Measurements from ENCODE around the gene PLD2. TPM values are rescaled to one million over a fixed set of nuclear protein-coding genes. Genes with fewer than 3 reads are reported as not detected.

Gene PLD2
- total and polyA plus RNA-seq, 5 donors from 2014 or later: 1.6 to 36.4 (median 2.0) TPM

DNA sequence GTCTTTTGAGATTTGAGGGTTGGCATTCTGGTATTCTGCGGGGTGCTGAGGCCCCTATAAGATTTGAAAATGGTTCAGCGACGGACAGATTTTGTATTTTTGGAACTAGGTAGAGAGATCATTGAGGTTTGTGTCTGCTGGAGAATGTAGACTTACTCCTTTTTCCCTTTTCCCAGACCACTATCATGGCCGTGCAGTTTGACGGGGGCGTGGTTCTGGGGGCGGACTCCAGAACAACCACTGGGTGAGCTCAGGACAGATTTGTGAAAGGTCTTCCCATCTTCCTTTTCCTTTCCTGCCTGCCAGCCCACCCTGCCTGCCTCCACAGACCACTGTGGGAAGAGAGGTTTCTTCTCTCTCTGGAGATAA lies 10.4 kb upstream of the PLD2 start:
- no peak for ATAC-seq (ENCODE audit: low read depth in 2 of 2)
- DNase-seq: no peak
- Histone ChIP-seq H3K27me3 (ENCODE audit: control insufficient read depth, insufficient read depth, low read length) (no peaks in the 10 kb centered on the region), H3K36me3 (ENCODE audit: control insufficient read depth, insufficient read depth, low read length) (peaks cover 16% of the 10 kb centered on the region), H3K4me1 (ENCODE audit: control insufficient read depth, insufficient read depth, low read length, poor library complexity, severe bottlenecking) (peaks cover 10% of the 10 kb centered on the region), H3K27ac (ENCODE audit: insufficient read depth, low read length, poor library complexity, severe bottlenecking) (peak overlapping the region; percentile 60), H3K4me3 (ENCODE audit: low read depth, low read length) (peak overlapping the region; percentile 93), H3K9me3 (ENCODE audit: control insufficient read depth in 2 of 2, low read length in 2 of 2) (no peaks in the 10 kb centered on the region)
- Mint-ChIP-seq H3K36me3 (peaks cover 8% of the 10 kb centered on the region), H3K27ac (peak overlapping the region; percentile 97 to 100 (median 97)), H3K4me3 (peak overlapping the region; percentile 93 to 100 (median 100)), H3K27me3 (peaks cover 4% of the 10 kb centered on the region), H3K9me3 (no peaks in the 10 kb centered on the region), H3K4me1 (peaks cover 5 to 16% (median 11%) of the 10 kb centered on the region in 4 donors)

- H3K9me3 ChIP-seq (ENCODE audit: control insufficient read depth in 2 of 2, low read length in 2 of 2): no peaks in the 10 kb centered on the region
- no peaks in the 10 kb centered on the region for H3K27me3 ChIP-seq (ENCODE audit: control insufficient read depth, insufficient read depth, low read length)
- no peak overlapping the region for H3K27ac ChIP-seq (ENCODE audit: insufficient read depth, low read length, poor library complexity, severe bottlenecking)
- Mint-ChIP-seq H3K4me1 (peaks cover 5 to 15% (median 11%) of the 10 kb centered on the region in 4 donors), H3K27me3 (no peaks in the 10 kb centered on the region), H3K4me3 (peak overlapping the region in 3 of 4 donors; percentile 1 to 66 (median 49)), H3K9me3 (no peaks in the 10 kb centered on the region), H3K27ac (peak overlapping the region in 1 of 3 donors; percentile 17), H3K36me3 (peaks cover 8% of the 10 kb centered on the region)
- ATAC-seq (ENCODE audit: low read depth in 2 of 2) (no peak), DNase-seq (no peak)
- H3K4me3 ChIP-seq (ENCODE audit: low read depth, low read length): no peak overlapping the region
- H3K36me3 ChIP-seq (ENCODE audit: control insufficient read depth, insufficient read depth, low read length): peaks cover 16% of the 10 kb centered on the region
- peaks cover 10% of the 10 kb centered on the region for H3K4me1 ChIP-seq (ENCODE audit: control insufficient read depth, insufficient read depth, low read length, poor library complexity, severe bottlenecking)
These were observed 6.3 kb upstream of the PLD2 start for GRCh38 chr17:4800462-4801196.

- H3K27me3 Mint-ChIP-seq: no peaks in the 10 kb centered on the region
- Histone ChIP-seq H3K36me3 (ENCODE audit: control insufficient read depth, insufficient read depth, low read length) (peaks cover 16% of the 10 kb centered on the region), H3K4me3 (ENCODE audit: low read depth, low read length) (no peak within 1 kb of the TSS), H3K27me3 (ENCODE audit: control insufficient read depth, insufficient read depth, low read length) (no peaks in the 10 kb centered on the region), H3K4me1 (ENCODE audit: control insufficient read depth, insufficient read depth, low read length, poor library complexity, severe bottlenecking) (peaks cover 6% of the 10 kb centered on the region), H3K27ac (ENCODE audit: insufficient read depth, low read length, poor library complexity, severe bottlenecking) (no peak within 1 kb of the TSS), H3K9me3 (ENCODE audit: control insufficient read depth in 2 of 2, low read length in 2 of 2) (no peaks in the 10 kb centered on the region)
- H3K27ac Mint-ChIP-seq: no peak within 1 kb of the TSS
- peak within 1 kb of the TSS in 2 of 4 donors; percentile 32 to 51 for H3K4me3 Mint-ChIP-seq
- ATAC-seq (ENCODE audit: low read depth in 2 of 2): no peak
- DNase-seq: no peak
- peaks cover 6 to 9% (median 6%) of the 10 kb centered on the region in 4 donors for H3K4me1 Mint-ChIP-seq
- H3K9me3 Mint-ChIP-seq: no peaks in the 10 kb centered on the region
- H3K36me3 Mint-ChIP-seq: peaks cover 5% of the 10 kb centered on the region
These were observed 4.7 kb upstream of the PLD2 start, which contains the start of gene C17orf114 for GRCh38 chr17:4802228-4802627. TSS of gene C17orf114 (minus strand) at chr17:4802328.

- Histone ChIP-seq H3K27ac (ENCODE audit: insufficient read depth, low read length, poor library complexity, severe bottlenecking) (no peak overlapping the region), H3K4me3 (ENCODE audit: low read depth, low read length) (peak overlapping the region; percentile 74), H3K27me3 (ENCODE audit: control insufficient read depth, insufficient read depth, low read length) (no peaks in the 10 kb centered on the region), H3K36me3 (ENCODE audit: control insufficient read depth, insufficient read depth, low read length) (peaks cover 4% of the 10 kb centered on the region), H3K4me1 (ENCODE audit: control insufficient read depth, insufficient read depth, low read length, poor library complexity, severe bottlenecking) (peaks cover 14% of the 10 kb centered on the region), H3K9me3 (ENCODE audit: control insufficient read depth in 2 of 2, low read length in 2 of 2) (no peaks in the 10 kb centered on the region)
- ATAC-seq (ENCODE audit: low read depth in 2 of 2) (no peak), DNase-seq (peak in 2 of 3 donors; percentile 18 to 25)
- H3K4me1 Mint-ChIP-seq: peaks cover 6 to 22% (median 15%) of the 10 kb centered on the region in 4 donors
- no peaks in the 10 kb centered on the region for H3K9me3 Mint-ChIP-seq
- H3K36me3 Mint-ChIP-seq: peaks cover 8% of the 10 kb centered on the region
- peak overlapping the region in 1 of 3 donors; percentile 29 for H3K27ac Mint-ChIP-seq
- no peaks in the 10 kb centered on the region for H3K27me3 Mint-ChIP-seq
- peak overlapping the region; percentile 84 to 90 (median 86) for H3K4me3 Mint-ChIP-seq
These were observed 536 bp upstream of the PLD2 start for GRCh38 chr17:4806456-4806776.

DNA sequence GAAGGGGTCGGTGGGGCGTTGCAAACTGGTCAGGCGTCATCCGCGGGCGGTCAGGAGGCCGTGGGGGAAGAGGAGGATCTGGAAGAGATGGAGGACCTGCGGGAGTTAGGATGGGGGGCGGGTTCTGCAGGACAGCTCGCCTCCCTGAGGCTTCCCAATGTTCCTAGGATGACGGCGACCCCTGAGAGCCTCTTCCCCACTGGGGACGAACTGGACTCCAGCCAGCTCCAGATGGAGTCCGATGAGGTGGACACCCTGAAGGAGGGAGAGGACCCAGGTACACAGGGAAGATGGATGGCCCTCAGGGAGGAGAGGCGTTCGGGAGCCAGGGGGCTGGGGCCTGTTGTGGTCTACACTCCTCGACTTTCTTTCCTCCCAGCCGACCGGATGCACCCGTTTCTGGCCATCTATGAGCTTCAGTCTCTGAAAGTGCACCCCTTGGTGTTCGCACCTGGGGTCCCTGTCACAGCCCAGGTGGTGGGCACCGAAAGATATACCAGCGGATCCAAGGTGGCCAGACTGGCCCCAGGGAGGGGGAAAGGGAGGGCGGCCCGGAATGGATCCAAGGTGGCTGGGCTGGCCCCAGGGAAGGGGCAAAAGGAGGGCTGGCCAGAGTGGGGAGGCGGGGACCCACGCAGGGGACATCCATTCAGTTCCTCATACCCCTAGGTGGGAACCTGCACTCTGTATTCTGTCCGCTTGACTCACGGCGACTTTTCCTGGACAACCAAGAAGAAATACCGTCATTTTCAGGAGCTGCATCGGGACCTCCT lies 839 bp downstream of the PLD2 start:
- Histone ChIP-seq H3K27me3 (ENCODE audit: control insufficient read depth, insufficient read depth, low read length) (no peaks in the 10 kb centered on the region), H3K9me3 (ENCODE audit: control insufficient read depth in 2 of 2, low read length in 2 of 2) (no peaks in the 10 kb centered on the region), H3K27ac (ENCODE audit: insufficient read depth, low read length, poor library complexity, severe bottlenecking) (peak overlapping the region; percentile 72), H3K36me3 (ENCODE audit: control insufficient read depth, insufficient read depth, low read length) (peaks cover 4% of the 10 kb centered on the region), H3K4me1 (ENCODE audit: control insufficient read depth, insufficient read depth, low read length, poor library complexity, severe bottlenecking) (peaks cover 14% of the 10 kb centered on the region), H3K4me3 (ENCODE audit: low read depth, low read length) (no peak overlapping the region)
- ATAC-seq (ENCODE audit: low read depth in 2 of 2) (no peak), DNase-seq (no peak)
- no peaks in the 10 kb centered on the region for H3K27me3 Mint-ChIP-seq
- H3K27ac Mint-ChIP-seq: peak overlapping the region in 1 of 3 donors; percentile 4
- H3K36me3 Mint-ChIP-seq: peaks cover 8% of the 10 kb centered on the region
- no peaks in the 10 kb centered on the region for H3K9me3 Mint-ChIP-seq
- H3K4me1 Mint-ChIP-seq: peaks cover 6 to 22% (median 15%) of the 10 kb centered on the region in 4 donors
- H3K4me3 Mint-ChIP-seq: peak overlapping the region; percentile 77 to 83 (median 80)

GRCh38 chr17:4808378-4808767 lies 1.4 kb downstream of the PLD2 start:
- H3K27me3 Mint-ChIP-seq: no peaks in the 10 kb centered on the region
- H3K27ac ChIP-seq (ENCODE audit: insufficient read depth, low read length, poor library complexity, severe bottlenecking): no peak overlapping the region
- peak overlapping the region in 1 of 3 donors; percentile 42 for H3K27ac Mint-ChIP-seq
- H3K9me3 ChIP-seq (ENCODE audit: control insufficient read depth in 2 of 2, low read length in 2 of 2): no peaks in the 10 kb centered on the region
- H3K27me3 ChIP-seq (ENCODE audit: control insufficient read depth, insufficient read depth, low read length): no peaks in the 10 kb centered on the region
- H3K36me3 Mint-ChIP-seq: peaks cover 8% of the 10 kb centered on the region
- peak overlapping the region; percentile 78 to 92 (median 82) for H3K4me3 Mint-ChIP-seq
- H3K9me3 Mint-ChIP-seq: no peaks in the 10 kb centered on the region
- H3K4me1 ChIP-seq (ENCODE audit: control insufficient read depth, insufficient read depth, low read length, poor library complexity, severe bottlenecking): peaks cover 14% of the 10 kb centered on the region
- no peak for ATAC-seq (ENCODE audit: low read depth in 2 of 2)
- no peak overlapping the region for H3K4me3 ChIP-seq (ENCODE audit: low read depth, low read length)
- no peak for DNase-seq
- peaks cover 6 to 22% (median 15%) of the 10 kb centered on the region in 4 donors for H3K4me1 Mint-ChIP-seq
- H3K36me3 ChIP-seq (ENCODE audit: control insufficient read depth, insufficient read depth, low read length): peaks cover 4% of the 10 kb centered on the region

DNA sequence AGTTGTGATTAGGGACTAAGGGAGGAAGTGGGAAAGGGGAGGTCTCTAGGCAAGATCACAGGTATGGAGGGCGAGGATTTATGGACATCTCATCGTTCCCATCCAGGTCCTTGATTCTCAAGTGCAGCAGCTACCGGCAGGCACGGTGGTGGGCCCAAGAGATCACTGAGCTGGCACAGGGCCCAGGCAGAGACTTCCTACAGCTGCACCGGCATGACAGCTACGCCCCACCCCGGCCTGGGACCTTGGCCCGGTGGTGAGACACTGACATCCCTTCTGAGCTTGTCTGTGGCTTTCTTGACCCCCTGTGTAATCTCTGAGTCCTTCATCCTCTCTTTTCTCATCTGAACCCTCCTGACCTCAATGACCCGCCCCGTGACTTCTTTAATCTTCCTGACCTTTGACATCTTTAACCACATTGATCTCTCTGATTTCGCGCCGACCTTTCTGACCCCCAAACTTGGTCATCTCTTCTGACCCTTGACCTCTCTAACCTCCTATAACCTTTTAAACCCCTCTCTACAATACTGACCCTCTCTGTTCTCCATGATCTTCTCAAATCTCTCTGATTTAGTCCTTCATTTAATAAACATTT lies 3.8 kb downstream of the PLD2 start:
- Histone ChIP-seq H3K4me1 (ENCODE audit: control insufficient read depth, insufficient read depth, low read length, poor library complexity, severe bottlenecking) (peaks cover 14% of the 10 kb centered on the region), H3K27me3 (ENCODE audit: control insufficient read depth, insufficient read depth, low read length) (no peaks in the 10 kb centered on the region), H3K4me3 (ENCODE audit: low read depth, low read length) (no peak overlapping the region), H3K27ac (ENCODE audit: insufficient read depth, low read length, poor library complexity, severe bottlenecking) (no peak overlapping the region), H3K9me3 (ENCODE audit: control insufficient read depth in 2 of 2, low read length in 2 of 2) (no peaks in the 10 kb centered on the region), H3K36me3 (ENCODE audit: control insufficient read depth, insufficient read depth, low read length) (peaks cover 7% of the 10 kb centered on the region)
- Mint-ChIP-seq H3K27ac (no peak overlapping the region), H3K4me3 (peak overlapping the region; percentile 4 to 70 (median 39)), H3K27me3 (no peaks in the 10 kb centered on the region), H3K36me3 (peaks cover 17% of the 10 kb centered on the region), H3K4me1 (peaks cover 6 to 22% (median 15%) of the 10 kb centered on the region in 4 donors), H3K9me3 (no peaks in the 10 kb centered on the region)
- DNase-seq (no peak), ATAC-seq (ENCODE audit: low read depth in 2 of 2) (no peak)
